ENCODE data around the gene POLR3F. TPM values are rescaled to one million over a fixed set of nuclear protein-coding genes. Genes with fewer than 3 reads are reported as not detected.
"Not testable (repeated sequence)": the region's sequence is repeated elsewhere in the genome, so short reads cannot be mapped to it uniquely, and the experiment has no call there.

Gene POLR3F
- total RNA-seq, 4 donors from 2014 or later = 1.8 to 19.0 (median 6.9) TPM

- intact Hi-C loops (cut with DNase I; ENCODE audit: low total_unique reads) = no loop called here
- DNase-seq = no peak
- Histone ChIP-seq H3K36me3 (no peaks in the 10 kb centered on the region), H3K4me1 (no peaks in the 10 kb centered on the region), H3K27me3 (no peaks in the 10 kb centered on the region), H3K27ac (no peak overlapping the region), H3K9me3 (no peaks in the 10 kb centered on the region), H3K4me3 (no peak overlapping the region)
- no peak for TF ChIP-seq POLR2A (IDR thresholded peaks at IDR 0.05)
- TF ChIP-seq, protein P1, sequence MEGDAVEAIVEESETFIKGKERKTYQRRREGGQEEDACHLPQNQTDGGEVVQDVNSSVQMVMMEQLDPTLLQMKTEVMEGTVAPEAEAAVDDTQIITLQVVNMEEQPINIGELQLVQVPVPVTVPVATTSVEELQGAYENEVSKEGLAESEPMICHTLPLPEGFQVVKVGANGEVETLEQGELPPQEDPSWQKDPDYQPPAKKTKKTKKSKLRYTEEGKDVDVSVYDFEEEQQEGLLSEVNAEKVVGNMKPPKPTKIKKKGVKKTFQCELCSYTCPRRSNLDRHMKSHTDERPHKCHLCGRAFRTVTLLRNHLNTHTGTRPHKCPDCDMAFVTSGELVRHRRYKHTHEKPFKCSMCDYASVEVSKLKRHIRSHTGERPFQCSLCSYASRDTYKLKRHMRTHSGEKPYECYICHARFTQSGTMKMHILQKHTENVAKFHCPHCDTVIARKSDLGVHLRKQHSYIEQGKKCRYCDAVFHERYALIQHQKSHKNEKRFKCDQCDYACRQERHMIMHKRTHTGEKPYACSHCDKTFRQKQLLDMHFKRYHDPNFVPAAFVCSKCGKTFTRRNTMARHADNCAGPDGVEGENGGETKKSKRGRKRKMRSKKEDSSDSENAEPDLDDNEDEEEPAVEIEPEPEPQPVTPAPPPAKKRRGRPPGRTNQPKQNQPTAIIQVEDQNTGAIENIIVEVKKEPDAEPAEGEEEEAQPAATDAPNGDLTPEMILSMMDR (IDR thresholded peaks at IDR 0.05) = no peak
Measured at GRCh38 chr20:18514127-18514526, 46.9 kb downstream of the POLR3F start.

DNA sequence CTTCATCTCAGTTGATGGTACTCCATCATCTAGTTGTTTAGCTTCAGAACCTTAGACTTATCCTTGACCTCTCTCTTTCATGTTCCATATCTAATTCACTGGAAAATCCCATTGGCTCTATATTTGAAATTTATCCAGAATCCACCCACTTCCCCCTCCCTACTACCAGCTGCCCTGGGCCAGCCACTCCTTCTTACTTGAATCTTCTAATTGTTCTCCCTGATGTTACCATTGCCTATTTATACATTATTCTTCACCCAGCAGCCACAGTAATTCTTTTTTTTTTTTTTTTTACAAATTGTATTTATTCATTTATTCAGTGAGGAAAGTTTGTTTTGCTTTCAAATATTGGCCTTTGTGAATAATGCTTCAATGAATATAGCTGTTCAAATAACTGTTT lies 48.8 kb downstream of the POLR3F start:
- intact Hi-C loops (cut with DNase I; ENCODE audit: low total_unique reads) = no loop called here
- no peaks in the 10 kb centered on the region for H3K4me1 ChIP-seq
- H3K4me3 ChIP-seq = no peak overlapping the region
- no peaks in the 10 kb centered on the region for H3K9me3 ChIP-seq
- no peaks in the 10 kb centered on the region for H3K36me3 ChIP-seq
- no peaks in the 10 kb centered on the region for H3K27me3 ChIP-seq
- no peak overlapping the region for H3K27ac ChIP-seq
- DNase-seq = no peak
- TF ChIP-seq, protein P1 (IDR thresholded peaks at IDR 0.05) = no peak
- no peak for TF ChIP-seq POLR2A (IDR thresholded peaks at IDR 0.05)

- H3K9me3 ChIP-seq; H3K36me3 ChIP-seq; H3K27ac ChIP-seq; H3K4me1 ChIP-seq; DNase-seq; intact Hi-C loops (cut with DNase I; ENCODE audit: low total_unique reads); H3K4me3 ChIP-seq; H3K27me3 ChIP-seq: not testable (repeated sequence)
Measured at GRCh38 chr20:18522066-18522465, 54.9 kb downstream of the POLR3F start.

- no peaks in the 10 kb centered on the region for H3K36me3 ChIP-seq
- intact Hi-C loops (cut with DNase I; ENCODE audit: low total_unique reads) = no loop called here
- TF ChIP-seq POLR2A (IDR thresholded peaks at IDR 0.05) = no peak
- TF ChIP-seq, protein P1 (IDR thresholded peaks at IDR 0.05) = no peak
Measured at GRCh38 chr20:18523066-18523465, 55.9 kb downstream of the POLR3F start.

GRCh38 chr20:18524646-18525045 lies 57.5 kb downstream of the POLR3F start:
- Histone ChIP-seq H3K4me1 (no peaks in the 10 kb centered on the region), H3K9me3 (no peaks in the 10 kb centered on the region), H3K36me3 (no peaks in the 10 kb centered on the region), H3K27me3 (no peaks in the 10 kb centered on the region), H3K27ac (no peak overlapping the region), H3K4me3 (no peak overlapping the region)
- intact Hi-C loops (cut with DNase I; ENCODE audit: low total_unique reads) = no loop called here
- DNase-seq = no peak
- no peak for TF ChIP-seq POLR2A (IDR thresholded peaks at IDR 0.05)
- TF ChIP-seq, protein P1 (IDR thresholded peaks at IDR 0.05) = no peak

More at GRCh38 chr20:18523066-18523465, 55.9 kb downstream of the POLR3F start:
- Histone ChIP-seq H3K27ac (no peak overlapping the region), H3K4me1 (no peaks in the 10 kb centered on the region), H3K27me3 (no peaks in the 10 kb centered on the region), H3K9me3 (no peaks in the 10 kb centered on the region), H3K4me3 (no peak overlapping the region)
- no peak for DNase-seq

GRCh38 chr20:18526761-18527160 lies 59.6 kb downstream of the POLR3F start:
- DNase-seq; H3K4me3 ChIP-seq; H3K27me3 ChIP-seq; H3K27ac ChIP-seq; H3K4me1 ChIP-seq; H3K36me3 ChIP-seq; H3K9me3 ChIP-seq; intact Hi-C loops (cut with DNase I; ENCODE audit: low total_unique reads): not testable (repeated sequence)

Data from uterus (tissue), 4 donors.